HL-60/S4 (cell line): Measurements from ENCODE around the gene PLCB4.

Experiments used
- in situ Hi-C: fragments of 300-500 bp; cut with MboI; formaldehyde crosslinking; loops from 2 replicates; pipeline ENCODE4 v1.14.3; 2022; ENCODE audit warnings: low sequenced_read_pairs

The PLCB4 gene

GRCh38 chr20:9476637-9477036, 407.8 kb downstream of the PLCB4 start:
- in situ Hi-C loops: no loop called here

- in situ Hi-C loops: no loop called here
Observed at GRCh38 chr20:9478771-9479170, 409.9 kb downstream of the PLCB4 start.

GRCh38 chr20:9480066-9480465, 411.2 kb downstream of the PLCB4 start:
- in situ Hi-C loops: no loop called here

- in situ Hi-C loops: no loop called here
Observed at GRCh38 chr20:9482180-9482579, 413.3 kb downstream of the PLCB4 start.

- in situ Hi-C loops: no loop called here
Observed at GRCh38 chr20:9483131-9483530, 414.2 kb downstream of the PLCB4 start.

GRCh38 chr20:9485614-9486340, 416.9 kb downstream of the PLCB4 start:
- in situ Hi-C loops: no loop called here

- in situ Hi-C loops: no loop called here
Observed at GRCh38 chr20:9487231-9487630, 418.3 kb downstream of the PLCB4 start.

GRCh38 chr20:9488063-9488462, 419.2 kb downstream of the PLCB4 start:
- in situ Hi-C loops: no loop called here

GRCh38 chr20:9490161-9490560, 421.3 kb downstream of the PLCB4 start:
- in situ Hi-C loops: no loop called here

- in situ Hi-C loops: no loop called here
Observed at GRCh38 chr20:9490631-9491030, 421.7 kb downstream of the PLCB4 start.

- in situ Hi-C loops: no loop called here
Observed at GRCh38 chr20:9491324-9491723, 422.4 kb downstream of the PLCB4 start.

- in situ Hi-C loops: no loop called here
Observed at GRCh38 chr20:9492067-9492466, 423.2 kb downstream of the PLCB4 start.

GRCh38 chr20:9493803-9494202, 424.9 kb downstream of the PLCB4 start:
- in situ Hi-C loops: no loop called here

- in situ Hi-C loops: no loop called here
Observed at GRCh38 chr20:9495701-9496100, 426.8 kb downstream of the PLCB4 start.

GRCh38 chr20:9496155-9496554, 427.3 kb downstream of the PLCB4 start:
- in situ Hi-C loops: no loop called here

GRCh38 chr20:9498322-9498721, 429.4 kb downstream of the PLCB4 start:
- in situ Hi-C loops: no loop called here

- in situ Hi-C loops: no loop called here
Observed at GRCh38 chr20:9499126-9499899, 430.4 kb downstream of the PLCB4 start.

GRCh38 chr20:9500121-9500520, 431.2 kb downstream of the PLCB4 start:
- in situ Hi-C loops: no loop called here

- in situ Hi-C loops: no loop called here
Observed at GRCh38 chr20:9501473-9501872, 432.6 kb downstream of the PLCB4 start.

GRCh38 chr20:9503526-9504245, 434.8 kb downstream of the PLCB4 start:
- in situ Hi-C loops: no loop called here

GRCh38 chr20:9506280-9506821, 437.5 kb downstream of the PLCB4 start:
- in situ Hi-C loops: no loop called here
